GM12878 (cell line): ENCODE measurements around the gene OR10A3. TPM values are rescaled to one million over a fixed set of nuclear protein-coding genes. Genes with fewer than 3 reads are reported as not detected.

Source experiments
- ATAC-seq: fragments of 200-7000 bp; cut with Tn5 transposase; 3 replicates; pipeline ENCODE4 v1.9.1; 2020; ENCODE audit warnings: mild to moderate bottlenecking, moderate library complexity
- BruUV-seq: library from RNA; stranded (reverse); fragments of 400-500 nt; replicated peaks from 2 replicates; lab custom pipeline; 2021; lab: Mats Ljungman, UMichigan
- CTCF ChIA-PET: fragments of 300-600 bp; sonication (Branson Sonifier 250); formaldehyde crosslinking; extraction: SDS; loops from one replicate; lab custom pipeline; 2021; ENCODE audit warnings: inconsistent platforms; lab: Yijun Ruan, JAX
- POLR2A ChIA-PET: fragments of 350-600 bp; formaldehyde crosslinking; extraction: SDS; loops from one replicate; lab custom pipeline; 2021; ENCODE audit warnings: inconsistent platforms; lab: Charles Lee
- RAD21 ChIA-PET: fragments of 300-600 bp; sonication (Branson Sonifier 250); formaldehyde crosslinking; loops from one replicate; lab custom pipeline; 2023; ENCODE audit warnings: antibody characterized with exemption; ENCODE audit not compliant: unreplicated experiment; lab: Charles Lee
- SMC1A ChIA-PET: fragments of 300-600 bp; sonication (Branson Sonifier 250); formaldehyde crosslinking; loops from one replicate; lab custom pipeline; 2023; ENCODE audit not compliant: unreplicated experiment, uncharacterized antibody; lab: Charles Lee
- DNase-seq: peaks from one replicate; pipeline ENCODE4 v3.0.0-alpha.2; 2011; ENCODE audit warnings: low read depth, low spot score
- FAIRE-seq: peaks from 3 replicates; lab custom pipeline; 2011; peaks lifted over from hg19 to GRCh38; lab: Jason Lieb, UNC
- H2AFZ ChIP-seq: 2 replicates; pipeline ENCODE4 v1.6.0; 2011; ENCODE audit warnings: low read depth, low read length, control low read depth; ENCODE audit not compliant: control insufficient read depth
- H3K27ac ChIP-seq: 2 replicates; pipeline ENCODE4 v1.5.1; 2011; ENCODE audit warnings: control low read depth; ENCODE audit not compliant: control insufficient read depth, insufficient read depth
- H3K27me3 ChIP-seq, 2 experiments: replicated peaks in 1 of 2; 2 replicates each; pipeline versions ENCODE4 v1.6.0 to v1.6.1; 2011; ENCODE audit warnings: low read length in 1 of 2; ENCODE audit not compliant: control insufficient read depth in 2 of 2, insufficient read depth in 2 of 2
- H3K36me3 ChIP-seq, 2 experiments: 2 replicates each; pipeline ENCODE4 v1.5.1; 2011; ENCODE audit warnings: low read length in 1 of 2; ENCODE audit not compliant: control insufficient read depth in 2 of 2, insufficient read depth in 2 of 2
- H3K4me1 ChIP-seq: 2 replicates; pipeline ENCODE4 v1.6.1; 2011; ENCODE audit warnings: mild to moderate bottlenecking, low read length, moderate library complexity, mixed read lengths; ENCODE audit not compliant: control insufficient read depth, insufficient read depth
- H3K4me2 ChIP-seq: 2 replicates; pipeline ENCODE4 v1.6.0; 2011; ENCODE audit warnings: control low read depth; ENCODE audit not compliant: control insufficient read depth, insufficient read depth
- H3K4me3 ChIP-seq: fragments of 200-600 bp; sonication (generic); 2 replicates; pipeline ENCODE4 v1.5.1; 2016
- H3K79me2 ChIP-seq: 2 replicates; pipeline ENCODE4 v1.6.0; 2011; ENCODE audit warnings: low read length; ENCODE audit not compliant: control insufficient read depth, insufficient read depth
- H3K9ac ChIP-seq: 2 replicates; pipeline ENCODE4 v1.8.0; 2011; ENCODE audit warnings: low read length, control low read depth, mixed read lengths; ENCODE audit not compliant: control insufficient read depth, insufficient read depth
- H3K9me3 ChIP-seq: replicated peaks from 3 replicates; pipeline ENCODE4 v1.5.1; 2011; ENCODE audit warnings: mild to moderate bottlenecking, low read length; ENCODE audit not compliant: control insufficient read depth, insufficient read depth
- H4K20me1 ChIP-seq: 2 replicates; pipeline ENCODE4 v1.6.0; 2011; ENCODE audit not compliant: control insufficient read depth, insufficient read depth
- BACH1 ChIP-seq: fragments of 450-650 bp; IDR thresholded peaks from 2 replicates; pipeline ENCODE4 v1.6.1; 2017; ENCODE audit warnings: mild to moderate bottlenecking, borderline replicate concordance
- BHLHE40 ChIP-seq, 2 experiments: fragments of 450-650 bp in 1 of 2; IDR thresholded peaks; 2 replicates each; pipeline ENCODE4 v1.6.1; 2011 to 2017; ENCODE audit warnings: low read depth in 2 of 2, borderline replicate concordance in 1 of 2, improper control_type of control experiment in 1 of 2, low read length in 1 of 2, mild to moderate bottlenecking in 1 of 2
- CBX5 ChIP-seq: sonication (generic); IDR thresholded peaks from 2 replicates; pipeline ENCODE4 v1.6.1; 2016; ENCODE audit warnings: low read depth, moderate library complexity, mild to moderate bottlenecking, inconsistent platforms
- CHD1 ChIP-seq: IDR thresholded peaks from 2 replicates; pipeline ENCODE4 v1.6.1; 2012; ENCODE audit warnings: low read depth, low read length, improper control_type of control experiment
- CHD2 ChIP-seq: IDR thresholded peaks from 2 replicates; pipeline ENCODE4 v1.6.1; 2011; ENCODE audit warnings: low read depth, low read length, improper control_type of control experiment, borderline replicate concordance
- EGR1 ChIP-seq, 2 experiments: IDR thresholded peaks; 1 replicate in 1 of 2; 2 replicates in 1 of 2; pipeline ENCODE4 v1.6.1; 2011 to 2012; ENCODE audit warnings: low read depth in 2 of 2, low read length in 2 of 2, borderline replicate concordance in 1 of 2, mild to moderate bottlenecking in 1 of 2, moderate library complexity in 1 of 2
- FOXM1 ChIP-seq: IDR thresholded peaks from 2 replicates; pipeline ENCODE4 v1.6.1; 2012; ENCODE audit warnings: low read depth, mild to moderate bottlenecking, inconsistent platforms, low read length, moderate library complexity
- GATAD2B ChIP-seq: fragments of 450-650 bp; conservative IDR thresholded peaks from 2 replicates; pipeline ENCODE4 v1.6.1; 2017; ENCODE audit warnings: low read depth, mild to moderate bottlenecking, moderate library complexity
- HDGF ChIP-seq: fragments of 450-650 bp; IDR thresholded peaks from 2 replicates; pipeline ENCODE4 v1.6.1; 2016; ENCODE audit warnings: antibody characterized with exemption
- IKZF1 ChIP-seq: fragments of 450-650 bp; conservative IDR thresholded peaks from 2 replicates; pipeline ENCODE4 v1.6.1; 2017; ENCODE audit warnings: antibody characterized with exemption, mild to moderate bottlenecking
- MEF2A ChIP-seq: IDR thresholded peaks from 2 replicates; pipeline ENCODE4 v1.6.1; 2011; ENCODE audit warnings: low read depth, mild to moderate bottlenecking, low read length, moderate library complexity; ENCODE audit not compliant: insufficient read depth
- MYC ChIP-seq: IDR thresholded peaks from 2 replicates; pipeline ENCODE4 v1.6.1; 2011; ENCODE audit warnings: mild to moderate bottlenecking, low read length, moderate library complexity, inconsistent platforms; ENCODE audit not compliant: insufficient read depth, insufficient replicate concordance, insufficient read length, severe bottlenecking
- NFYB ChIP-seq: IDR thresholded peaks from 2 replicates; pipeline ENCODE4 v1.6.1; 2011; ENCODE audit warnings: low read depth, mild to moderate bottlenecking, low read length, improper control_type of control experiment, moderate library complexity; ENCODE audit not compliant: insufficient read depth
- SIN3A ChIP-seq: IDR thresholded peaks from 2 replicates; pipeline ENCODE4 v1.6.1; 2012; ENCODE audit warnings: low read depth, low read length, improper control_type of control experiment
- SMC3 ChIP-seq: IDR thresholded peaks from 2 replicates; pipeline ENCODE4 v1.6.1; 2011; ENCODE audit warnings: low read length, improper control_type of control experiment, borderline replicate concordance
- SPI1 ChIP-seq: IDR thresholded peaks from 2 replicates; pipeline ENCODE4 v1.6.1; 2011; ENCODE audit warnings: low read depth, mild to moderate bottlenecking, low read length, moderate library complexity, borderline replicate concordance; ENCODE audit not compliant: insufficient read depth
- SREBF2 ChIP-seq: IDR thresholded peaks from 2 replicates; pipeline ENCODE4 v1.6.1; 2012; ENCODE audit warnings: mild to moderate bottlenecking, low read length
- STAT3 ChIP-seq: IDR thresholded peaks from 2 replicates; pipeline ENCODE4 v1.6.1; 2011; ENCODE audit warnings: low read depth, low read length, improper control_type of control experiment
- ZZZ3 ChIP-seq: IDR thresholded peaks from 2 replicates; pipeline ENCODE4 v1.6.1; 2011; ENCODE audit warnings: low read depth; ENCODE audit not compliant: control insufficient read depth, insufficient read length
- WGBS: methylation state at CpG from one replicate; pipeline ENCODE4 v1.1.6; 2016; ENCODE audit warnings: low lambda C conversion rate; ENCODE audit not compliant: insufficient replicate concordance, insufficient coverage; ENCODE audit errors: missing lambda C conversion rate; 5-methylcytosine and 5-hydroxymethylcytosine counted together
- in situ Hi-C: fragments of 300-500 bp; cut with MboI; formaldehyde crosslinking; loops from 9 replicates; pipeline ENCODE4 v1.14.3; 2018; ENCODE audit warnings: mixed read lengths
- intact Hi-C: fragments of 100-400 bp; cut with micrococcal nuclease; formaldehyde crosslinking; loops from one replicate; pipeline ENCODE4 v1.14.2; 2022; ENCODE audit not compliant: unreplicated experiment
- polyA plus RNA-seq, 11 experiments: library from polyadenylated mRNA; depleted of rRNA in 4 of 11; unstranded in 6 of 11; stranded (reverse) in 5 of 11; fragments of >200 nt; fragmentation: Nextera tagmentation in 4 of 11; fragmentation: Illumina TruSeq in 1 of 11; extraction: Ambion mirVana in 4 of 11; extraction: Trizol in 1 of 11; gene quantifications; 1 replicate in 1 of 11; 2 replicates in 10 of 11; pipeline versions ENCODE4 v1.2.1 to v1.2.3, GENCODE V29; 2011 to 2016; ENCODE audit warnings: inconsistent platforms in 2 of 11, missing spikeins in 2 of 11, low read depth in 1 of 11
- total RNA-seq, 4 experiments: library from RNA; depleted of rRNA in 3 of 4; stranded (reverse); fragments of >200 nt in 3 of 4; fragmentation: Illumina TruSeq in 1 of 4; extraction: Trizol in 1 of 4; gene quantifications; 2 replicates each; pipeline versions ENCODE4 v1.2.1 to v1.2.3, GENCODE V29; 2013 to 2021
- TF ChIP-seq, protein P1 (sequence below), 3 experiments: IDR thresholded peaks in 2 of 3; conservative IDR thresholded peaks in 1 of 3; 2 replicates each; pipeline ENCODE4 v1.5.1; 2011; ENCODE audit warnings: low read depth in 3 of 3, low read length in 3 of 3, mild to moderate bottlenecking in 3 of 3, control low read depth in 2 of 3, moderate library complexity in 2 of 3, inconsistent platforms in 1 of 3, mixed read lengths in 1 of 3; ENCODE audit not compliant: control insufficient read depth in 2 of 3, insufficient read depth in 1 of 3; ENCODE audit errors: extremely low read depth in 1 of 3

Gene OR10A3
- total and polyA plus RNA-seq, 10 of the 15 experiments (the other 5 are each of a cell fraction or from before 2014, with no cell fraction given) = 0.04 TPM; not detected in 9

DNA sequence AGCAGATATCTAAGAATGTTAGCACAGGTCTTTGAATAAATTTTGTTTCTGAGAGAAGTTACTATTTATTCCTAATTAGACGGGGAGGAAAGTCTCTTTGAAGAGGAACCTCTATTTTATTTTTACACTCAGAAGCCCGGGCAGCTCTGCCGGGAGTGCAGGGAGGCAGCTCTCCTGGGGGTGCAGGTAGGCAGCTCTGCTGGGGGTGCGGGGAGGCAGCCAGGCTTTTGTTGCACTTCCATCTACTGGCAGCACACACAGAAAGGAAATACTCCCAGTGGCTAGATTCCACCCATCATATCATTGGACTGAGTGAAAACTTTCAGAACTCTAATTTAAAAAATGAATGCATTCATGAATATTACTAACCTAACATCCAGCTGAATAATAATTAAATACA lies 35.0 kb downstream of the OR10A3 start:
- no peak for FAIRE-seq
- no peak for ATAC-seq
- Histone ChIP-seq H3K36me3 (no peaks in the 10 kb centered on the region), H3K79me2 (no peaks in the 10 kb centered on the region), H3K27ac (no peak overlapping the region), H3K9ac (no peak overlapping the region), H3K9me3 (no peaks in the 10 kb centered on the region), H3K4me1 (no peaks in the 10 kb centered on the region), H3K27me3 (peaks cover 0 to 2% of the 10 kb centered on the region in 2 experiments; a peak in 2 of 4 replicates), H4K20me1 (no peaks in the 10 kb centered on the region), H2AFZ (no peak overlapping the region), H3K4me3 (no peak overlapping the region), H3K4me2 (no peak overlapping the region)
- TF ChIP-seq SMC3 (no peak), MEF2A (no peak), ZZZ3 (no peak), BACH1 (no peak), GATAD2B (no peak), CBX5 (no peak), EGR1 (IDR thresholded peaks at IDR 0.05; ENCODE audit: borderline replicate concordance in 1 of 2, low read depth in 2 of 2, low read length in 2 of 2) (no peak), STAT3 (no peak), CHD2 (no peak), SIN3A (no peak), FOXM1 (no peak), NFYB (no peak), IKZF1 (no peak), BHLHE40 (IDR thresholded peaks at IDR 0.05; ENCODE audit: borderline replicate concordance in 1 of 2, low read depth in 2 of 2, low read length in 1 of 2) (no peak), MYC (no peak), SPI1 (no peak), CHD1 (no peak), SREBF2 (no peak), HDGF (no peak)
- TF ChIP-seq, protein P1, sequence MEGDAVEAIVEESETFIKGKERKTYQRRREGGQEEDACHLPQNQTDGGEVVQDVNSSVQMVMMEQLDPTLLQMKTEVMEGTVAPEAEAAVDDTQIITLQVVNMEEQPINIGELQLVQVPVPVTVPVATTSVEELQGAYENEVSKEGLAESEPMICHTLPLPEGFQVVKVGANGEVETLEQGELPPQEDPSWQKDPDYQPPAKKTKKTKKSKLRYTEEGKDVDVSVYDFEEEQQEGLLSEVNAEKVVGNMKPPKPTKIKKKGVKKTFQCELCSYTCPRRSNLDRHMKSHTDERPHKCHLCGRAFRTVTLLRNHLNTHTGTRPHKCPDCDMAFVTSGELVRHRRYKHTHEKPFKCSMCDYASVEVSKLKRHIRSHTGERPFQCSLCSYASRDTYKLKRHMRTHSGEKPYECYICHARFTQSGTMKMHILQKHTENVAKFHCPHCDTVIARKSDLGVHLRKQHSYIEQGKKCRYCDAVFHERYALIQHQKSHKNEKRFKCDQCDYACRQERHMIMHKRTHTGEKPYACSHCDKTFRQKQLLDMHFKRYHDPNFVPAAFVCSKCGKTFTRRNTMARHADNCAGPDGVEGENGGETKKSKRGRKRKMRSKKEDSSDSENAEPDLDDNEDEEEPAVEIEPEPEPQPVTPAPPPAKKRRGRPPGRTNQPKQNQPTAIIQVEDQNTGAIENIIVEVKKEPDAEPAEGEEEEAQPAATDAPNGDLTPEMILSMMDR (IDR thresholded peaks at IDR 0.05 in 2 of 3, conservative IDR thresholded peaks at IDR 0.05 in 1 of 3; ENCODE audit: control insufficient read depth in 2 of 3, extremely low read depth in 1 of 3, insufficient read depth in 1 of 3, low read depth in 3 of 3, low read length in 3 of 3) = no peak
- CTCF ChIA-PET = interaction anchor here (1.5 to 1.6 kb wide), 2 partner anchors 80 to 81 kb away, joined by 5 to 6 read pairs; partner anchors contain the start of gene EIF3F
- WGBS = 6% methylated on average over 4 of the region's 4 CpGs
- no TSS peak for BruUV-seq
- SMC1A ChIA-PET = no interaction called here
- in situ Hi-C loops (no loop called here), intact Hi-C loops (no loop called here)
- RAD21 ChIA-PET = no interaction called here
- POLR2A ChIA-PET = no interaction called here
- no peak for DNase-seq
